Heart left ventricle (tissue), 16 donors: Measurements from ENCODE around the gene TMEM203. TPM values are rescaled to one million over a fixed set of nuclear protein-coding genes. Genes with fewer than 3 reads are reported as not detected.

Experiments used
- ATAC-seq, 4 donors: fragments of 200-7000 bp; cut with Tn5 transposase; one replicate each; pipeline ENCODE4 v1.9.1; 2020 to 2022; ENCODE audit warnings: moderate library complexity in 4 of 4, mild to moderate bottlenecking in 3 of 4, moderate number of reproducible peaks in 1 of 4
- DNase-seq, 5 donors: peaks; one replicate each; pipeline ENCODE4 v3.0.0-alpha.2; 2020
- H3K27ac ChIP-seq, 12 donors: fragments of 200-600 bp; sonication (generic) in 4 of 12; one replicate each; pipeline versions ENCODE4 v1.5.0 to v1.8.0; 2016 to 2022; ENCODE audit warnings: mild to moderate bottlenecking in 2 of 12
- H3K27me3 ChIP-seq, 9 donors: fragments of 200-600 bp; sonication (generic) in 2 of 9; one replicate each; pipeline versions ENCODE4 v1.5.1 to v1.8.0; 2016 to 2022; ENCODE audit warnings: mild to moderate bottlenecking in 3 of 9
- H3K36me3 ChIP-seq, 9 donors: fragments of 200-600 bp; sonication (generic) in 2 of 9; one replicate each; pipeline versions ENCODE4 v1.5.0 to v1.8.0; 2018 to 2022; ENCODE audit warnings: mild to moderate bottlenecking in 2 of 9
- H3K4me1 ChIP-seq, 12 donors: fragments of 200-600 bp; sonication (generic) in 4 of 12; one replicate each; pipeline versions ENCODE4 v1.5.0 to v1.8.0; 2016 to 2022; ENCODE audit warnings: mild to moderate bottlenecking in 3 of 12
- H3K4me3 ChIP-seq, 12 donors: fragments of 200-600 bp; sonication (generic) in 4 of 12; one replicate each; pipeline versions ENCODE4 v1.5.0 to v1.8.0; 2017 to 2022; ENCODE audit warnings: mild to moderate bottlenecking in 9 of 12, moderate library complexity in 4 of 12
- H3K9me3 ChIP-seq, 12 donors: fragments of 200-600 bp; sonication (generic) in 4 of 12; one replicate each; pipeline versions ENCODE4 v1.5.0 to v1.8.0; 2016 to 2022; ENCODE audit warnings: mild to moderate bottlenecking in 1 of 12
- POLR2A ChIP-seq, 2 donors: fragments of 450-650 bp; IDR thresholded peaks; one replicate each; pipeline ENCODE4 v1.6.1; 2017; ENCODE audit warnings: antibody characterized with exemption in 2 of 2, mild to moderate bottlenecking in 2 of 2, moderate library complexity in 2 of 2
- WGBS, 4 donors: extraction: QIAGEN DNeasy Blood & Tissue Kit in 2 of 4; methylation state at CpG; one replicate each; pipeline versions ENCODE4 v1.1.5 to v1.1.7; 2013 to 2018; 5-methylcytosine and 5-hydroxymethylcytosine counted together
- intact Hi-C, 10 donors: fragments of 100-400 bp; cut with DNase I; formaldehyde crosslinking; loops; one replicate each; pipeline versions ENCODE4 v1.11.1 to v1.14.2; 2022
- polyA plus RNA-seq, 2 donors: library from polyadenylated mRNA; stranded (reverse); fragments of 200-250 nt; gene quantifications; one replicate each; pipeline ENCODE4 v1.2.3, GENCODE V29; 2013
- total RNA-seq, 9 donors: library from RNA; depleted of rRNA in 2 of 9; stranded (reverse); fragments of >200 nt in 2 of 9; fragmentation: NEBNext Ultra II Directional in 3 of 9; extraction: Animal tissue kit (Norgen Biotek cat#: 25700) in 3 of 9; gene quantifications; one replicate each; pipeline versions ENCODE4 v1.1.0 to v1.2.4, GENCODE V29; 2016 to 2023
- TF ChIP-seq, protein P1 (sequence below), 12 donors: fragments of 200-600 bp; sonication (generic) in 4 of 12; IDR thresholded peaks; one replicate each; pipeline versions ENCODE4 v1.5.0 to v1.8.0; 2018 to 2022; ENCODE audit warnings: antibody characterized with exemption in 12 of 12, mild to moderate bottlenecking in 5 of 12
- donor health status: ischemic (EF 13 %, LVEDD 7.1; RV severe dilation, severe dysfunction).
- donor health status: healthy with polysubstance abuse.
- donor health status: DM: no; HTN: yes; CAD: no.
- donor health status: DM: no; HTN: no; CAD: no.
- donor health status: ischemic (EF 25% LVEDD 6.9; RV normal size, moderate dysfunction).
- donor health status: ischemic (EF 25% LVEDD 5.7; RV mildly dilated, moderate dysfunction).
- donor health status: healthy.
- donor health status: DM: yes; HTN: yes; CAD: no.
- donor health status: ischemic (EF 35%, LVEDD 5.7; RV mildly dilated, moderate dysfunction).
- donor health status: nonischemic (EF 11% LVEDD 7.7; RV severe dilation, severe dysfunction).
- donor health status: DM: yes; HTN: yes; CAD: no.
- donor health status: PGD.
- donor health status: ischemic (EF 29% LVEDD 5.4; RV normal size, mild dysfunction).
- donor health status: nonischemic (EF 23%, LVEDD 6.1; RV moderate dilation, normal function).

Gene TMEM203
- total and polyA plus RNA-seq, 11 donors: 30.8 to 52.0 (median 42.1) TPM

GRCh38 chr9:137176302-137177182, 28.9 kb downstream of the TMEM203 start:
- no peak for TF ChIP-seq POLR2A (IDR thresholded peaks at IDR 0.05)
- TF ChIP-seq, protein P1, sequence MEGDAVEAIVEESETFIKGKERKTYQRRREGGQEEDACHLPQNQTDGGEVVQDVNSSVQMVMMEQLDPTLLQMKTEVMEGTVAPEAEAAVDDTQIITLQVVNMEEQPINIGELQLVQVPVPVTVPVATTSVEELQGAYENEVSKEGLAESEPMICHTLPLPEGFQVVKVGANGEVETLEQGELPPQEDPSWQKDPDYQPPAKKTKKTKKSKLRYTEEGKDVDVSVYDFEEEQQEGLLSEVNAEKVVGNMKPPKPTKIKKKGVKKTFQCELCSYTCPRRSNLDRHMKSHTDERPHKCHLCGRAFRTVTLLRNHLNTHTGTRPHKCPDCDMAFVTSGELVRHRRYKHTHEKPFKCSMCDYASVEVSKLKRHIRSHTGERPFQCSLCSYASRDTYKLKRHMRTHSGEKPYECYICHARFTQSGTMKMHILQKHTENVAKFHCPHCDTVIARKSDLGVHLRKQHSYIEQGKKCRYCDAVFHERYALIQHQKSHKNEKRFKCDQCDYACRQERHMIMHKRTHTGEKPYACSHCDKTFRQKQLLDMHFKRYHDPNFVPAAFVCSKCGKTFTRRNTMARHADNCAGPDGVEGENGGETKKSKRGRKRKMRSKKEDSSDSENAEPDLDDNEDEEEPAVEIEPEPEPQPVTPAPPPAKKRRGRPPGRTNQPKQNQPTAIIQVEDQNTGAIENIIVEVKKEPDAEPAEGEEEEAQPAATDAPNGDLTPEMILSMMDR (IDR thresholded peaks at IDR 0.05): peak in 8 of 12 donors; percentile 22 to 52 (median 42)
- DNase-seq: no peak
- intact Hi-C loops: no loop called here
- H3K4me1 ChIP-seq: peaks cover 0 to 4% (median 0%) of the 10 kb centered on the region in 12 donors
- H3K27me3 ChIP-seq: peaks cover 0 to 16% (median 0%) of the 10 kb centered on the region in 9 donors
- peaks cover 0 to 47% (median 36%) of the 10 kb centered on the region in 9 donors for H3K36me3 ChIP-seq
- H3K9me3 ChIP-seq: no peaks in the 10 kb centered on the region
- ATAC-seq: peak in 2 of 4 donors; percentile 37 to 44
- WGBS, 4 donors: 52 to 62% (median 56%) methylated on average over 13 to 17 of the region's 17 CpGs
- H3K27ac ChIP-seq: no peak overlapping the region
- H3K4me3 ChIP-seq: no peak overlapping the region

DNA sequence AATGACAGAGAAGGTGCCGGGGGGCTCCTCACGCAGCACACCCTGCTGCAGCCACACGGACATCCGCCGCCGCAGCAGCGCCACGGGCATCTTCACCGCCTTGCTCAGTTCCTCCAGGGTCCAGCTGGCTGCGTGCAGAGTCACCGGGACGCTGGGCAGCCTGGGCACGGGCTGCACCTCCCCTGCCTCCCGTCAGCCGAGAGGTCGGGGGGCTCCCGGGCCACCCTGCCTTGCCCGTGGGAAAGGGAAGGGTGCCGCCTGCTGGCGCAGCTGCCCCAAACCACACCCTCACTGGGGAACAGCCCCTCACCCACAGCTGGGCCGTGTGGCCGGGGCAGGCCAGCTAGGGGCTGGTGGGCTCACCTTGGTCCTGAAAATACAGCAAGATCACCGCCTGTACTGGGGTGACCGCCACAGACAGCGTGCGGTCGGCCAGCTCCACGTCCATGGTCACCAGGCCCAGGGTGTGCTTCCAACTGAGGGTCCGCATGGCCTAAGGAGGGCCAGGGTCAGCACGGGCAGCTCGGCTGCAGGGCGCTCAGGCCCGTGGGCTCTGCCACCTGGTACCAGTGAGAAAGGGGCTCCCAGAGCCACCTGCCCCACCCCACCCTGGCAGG, 30.0 kb downstream of the TMEM203 start:
- H3K27me3 ChIP-seq: peaks cover 0 to 22% (median 2%) of the 10 kb centered on the region in 9 donors
- H3K9me3 ChIP-seq: no peaks in the 10 kb centered on the region
- DNase-seq (no peak), ATAC-seq (peak in 1 of 4 donors; percentile 9)
- TF ChIP-seq, protein P1 (IDR thresholded peaks at IDR 0.05): peak in 1 of 12 donors; percentile 18
- no peak for TF ChIP-seq POLR2A (IDR thresholded peaks at IDR 0.05)
- H3K4me1 ChIP-seq: peaks cover 0 to 4% (median 0%) of the 10 kb centered on the region in 12 donors
- 27 to 65% (median 41%) methylated on average over 12 to 33 of the region's 33 CpGs for WGBS, 4 donors
- H3K36me3 ChIP-seq: peaks cover 0 to 36% (median 25%) of the 10 kb centered on the region in 9 donors
- intact Hi-C loops: no loop called here
- no peak overlapping the region for H3K27ac ChIP-seq
- no peak overlapping the region for H3K4me3 ChIP-seq

DNA sequence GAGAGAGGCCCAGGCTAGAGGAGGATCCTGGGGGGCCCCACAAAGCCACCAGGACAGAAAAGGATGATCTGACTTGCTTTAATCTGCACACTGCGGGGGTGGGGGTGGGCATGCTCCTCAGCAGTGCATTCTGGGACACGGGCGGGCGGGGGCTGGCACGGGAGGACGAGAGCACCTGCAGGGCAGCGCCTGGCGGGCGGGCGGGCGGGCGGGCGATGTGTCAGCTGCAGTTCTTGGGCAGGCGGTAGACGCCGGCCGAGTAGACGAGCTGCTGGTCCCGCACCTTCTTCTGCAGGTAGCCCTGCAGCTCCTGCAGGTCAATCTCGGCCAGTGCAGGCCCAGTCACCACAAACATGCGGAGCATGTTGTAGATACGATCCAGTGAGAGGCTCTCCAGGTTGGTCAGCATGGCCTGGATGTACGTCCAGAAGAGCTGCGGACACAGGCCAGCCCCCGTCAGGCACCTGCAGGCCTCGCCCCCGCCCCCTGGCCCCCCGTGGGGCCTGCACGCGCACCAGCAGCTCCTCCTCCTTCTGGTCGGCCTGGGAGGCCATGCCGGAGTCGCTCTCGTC, 30.6 kb downstream of the TMEM203 start:
- TF ChIP-seq, protein P1 (IDR thresholded peaks at IDR 0.05): no peak
- TF ChIP-seq POLR2A (IDR thresholded peaks at IDR 0.05): no peak
- intact Hi-C loops: no loop called here
- no peak overlapping the region for H3K4me3 ChIP-seq
- H3K27ac ChIP-seq: no peak overlapping the region
- no peaks in the 10 kb centered on the region for H3K9me3 ChIP-seq
- peaks cover 0 to 7% (median under 1%) of the 10 kb centered on the region in 12 donors for H3K4me1 ChIP-seq
- WGBS, 4 donors: 30 to 58% (median 45%) methylated on average over 6 to 34 of the region's 34 CpGs
- peaks cover 0 to 30% (median 19%) of the 10 kb centered on the region in 9 donors for H3K36me3 ChIP-seq
- H3K27me3 ChIP-seq: peaks cover under 1 to 29% (median 9%) of the 10 kb centered on the region in 9 donors
- no peak for ATAC-seq
- DNase-seq: no peak
